Left ventricle myocardium inferior (tissue), 1 donor: ENCODE results near the gene MFF. TPM values are rescaled to one million over a fixed set of nuclear protein-coding genes. Genes with fewer than 3 reads are reported as not detected.
"Not testable (repeated sequence)": the region's sequence is repeated elsewhere in the genome, so short reads cannot be mapped to it uniquely, and the experiment has no call there.

Experiments used
- DNase-seq: peaks from one replicate; pipeline ENCODE4 v3.0.0-alpha.2; 2020
- H3K27ac ChIP-seq: fragments of 200-600 bp; replicated peaks from 2 replicates; pipeline ENCODE4 v1.8.0; 2021
- H3K27me3 ChIP-seq: fragments of 200-600 bp; 2 replicates; pipeline ENCODE4 v1.8.0; 2021; ENCODE audit warnings: low read depth
- H3K36me3 ChIP-seq: fragments of 200-600 bp; 2 replicates; pipeline ENCODE4 v1.8.0; 2021
- H3K4me1 ChIP-seq: fragments of 200-600 bp; 2 replicates; pipeline ENCODE4 v1.8.0; 2021
- H3K4me3 ChIP-seq: fragments of 200-600 bp; 2 replicates; pipeline ENCODE4 v1.8.0; 2021; ENCODE audit warnings: mild to moderate bottlenecking, moderate library complexity
- H3K9me3 ChIP-seq: fragments of 200-600 bp; replicated peaks from 2 replicates; pipeline ENCODE4 v1.8.0; 2021
- CTCF ChIP-seq: fragments of 200-600 bp; IDR thresholded peaks from 2 replicates; pipeline ENCODE4 v1.8.0; 2021; ENCODE audit warnings: antibody characterized with exemption, mild to moderate bottlenecking, borderline replicate concordance
- intact Hi-C: fragments of 100-400 bp; cut with micrococcal nuclease; formaldehyde crosslinking; loops from one replicate; pipeline ENCODE4 v1.11.0; 2022
- total RNA-seq: library from RNA; stranded (reverse); fragmentation: NEBNext Ultra II Directional; extraction: Animal tissue kit (Norgen Biotek cat#: 25700); gene quantifications from one replicate; pipeline ENCODE4 v1.2.1, GENCODE V29; 2021
- donor health status: DM: no; HTN: yes; CAD: no; lungs with severe emphysema.

Gene MFF
- total RNA-seq, 1 donor from 2014 or later, result 88.0 TPM

GRCh38 chr2:227383686-227384085, 58.6 kb downstream of the MFF start:
- H3K4me3 ChIP-seq, result no peak overlapping the region
- no peak for TF ChIP-seq CTCF
- no peak for DNase-seq
- H3K36me3 ChIP-seq, result no peaks in the 10 kb centered on the region
- peaks cover 60% of the 10 kb centered on the region for H3K27me3 ChIP-seq
- H3K9me3 ChIP-seq, result no peaks in the 10 kb centered on the region
- intact Hi-C loops, result no loop called here
- H3K4me1 ChIP-seq, result no peaks in the 10 kb centered on the region
- H3K27ac ChIP-seq, result no peak overlapping the region

- intact Hi-C loops, result no loop called here
- Histone ChIP-seq H3K4me1 (no peaks in the 10 kb centered on the region), H3K36me3 (no peaks in the 10 kb centered on the region), H3K4me3 (no peak overlapping the region), H3K27ac (no peak overlapping the region), H3K9me3 (no peaks in the 10 kb centered on the region), H3K27me3 (peaks cover 32% of the 10 kb centered on the region)
- TF ChIP-seq CTCF, result no peak
- no peak for DNase-seq
Observed at GRCh38 chr2:227386630-227387029, 61.6 kb downstream of the MFF start.

- H3K36me3 ChIP-seq, DNase-seq, H3K9me3 ChIP-seq, H3K4me3 ChIP-seq, H3K4me1 ChIP-seq, intact Hi-C loops, H3K27ac ChIP-seq: not testable (repeated sequence)
- peaks cover 22% of the 10 kb centered on the region for H3K27me3 ChIP-seq
Observed at GRCh38 chr2:227387583-227387982, 62.5 kb downstream of the MFF start, which contains the start of gene SCYGR1. TSS of gene SCYGR1 (minus strand) at chr2:227387949. CDS start at chr2:227387949, 0 bp downstream.

- Histone ChIP-seq H3K9me3 (no peaks in the 10 kb centered on the region), H3K4me3 (no peak overlapping the region), H3K4me1 (no peaks in the 10 kb centered on the region), H3K27me3 (peaks cover 13% of the 10 kb centered on the region), H3K36me3 (no peaks in the 10 kb centered on the region), H3K27ac (no peak overlapping the region)
- TF ChIP-seq CTCF, result no peak
- intact Hi-C loops, result no loop called here
- no peak for DNase-seq
Observed at GRCh38 chr2:227388537-227389011, 63.5 kb downstream of the MFF start.

GRCh38 chr2:227389231-227389630, 64.2 kb downstream of the MFF start:
- H3K27ac ChIP-seq, result no peak overlapping the region
- H3K36me3 ChIP-seq, result no peaks in the 10 kb centered on the region
- peaks cover 6% of the 10 kb centered on the region for H3K27me3 ChIP-seq
- no peak overlapping the region for H3K4me3 ChIP-seq
- DNase-seq, result no peak
- no peaks in the 10 kb centered on the region for H3K9me3 ChIP-seq
- H3K4me1 ChIP-seq, result no peaks in the 10 kb centered on the region
- TF ChIP-seq CTCF, result no peak
- intact Hi-C loops, result no loop called here

GRCh38 chr2:227389661-227390060, 64.6 kb downstream of the MFF start:
- H3K9me3 ChIP-seq, result no peaks in the 10 kb centered on the region
- no peaks in the 10 kb centered on the region for H3K4me1 ChIP-seq
- intact Hi-C loops, result no loop called here
- no peak for TF ChIP-seq CTCF
- no peak for DNase-seq
- H3K27ac ChIP-seq, result no peak overlapping the region
- peaks cover 3% of the 10 kb centered on the region for H3K27me3 ChIP-seq
- H3K36me3 ChIP-seq, result no peaks in the 10 kb centered on the region
- H3K4me3 ChIP-seq, result no peak overlapping the region
